NCI-H2029 treated with DMSO at 0.1 percent for 48 hours (cell line): Measurements from ENCODE around the gene PTPRM.
A peak's percentile ranks its signal among the peaks of the same experiment; 100 is the strongest.
"Not testable (repeated sequence)": the region's sequence is repeated elsewhere in the genome, so short reads cannot be mapped to it uniquely, and the experiment has no call there.

Source experiments
- DNase-seq: peaks from one replicate; lab custom pipeline; 2025; lab: John Stamatoyannopoulos, UW

PTPRM gene

GRCh38 chr18:7946734-7947377, 379.7 kb downstream of the PTPRM start:
- DNase-seq: no peak

DNA sequence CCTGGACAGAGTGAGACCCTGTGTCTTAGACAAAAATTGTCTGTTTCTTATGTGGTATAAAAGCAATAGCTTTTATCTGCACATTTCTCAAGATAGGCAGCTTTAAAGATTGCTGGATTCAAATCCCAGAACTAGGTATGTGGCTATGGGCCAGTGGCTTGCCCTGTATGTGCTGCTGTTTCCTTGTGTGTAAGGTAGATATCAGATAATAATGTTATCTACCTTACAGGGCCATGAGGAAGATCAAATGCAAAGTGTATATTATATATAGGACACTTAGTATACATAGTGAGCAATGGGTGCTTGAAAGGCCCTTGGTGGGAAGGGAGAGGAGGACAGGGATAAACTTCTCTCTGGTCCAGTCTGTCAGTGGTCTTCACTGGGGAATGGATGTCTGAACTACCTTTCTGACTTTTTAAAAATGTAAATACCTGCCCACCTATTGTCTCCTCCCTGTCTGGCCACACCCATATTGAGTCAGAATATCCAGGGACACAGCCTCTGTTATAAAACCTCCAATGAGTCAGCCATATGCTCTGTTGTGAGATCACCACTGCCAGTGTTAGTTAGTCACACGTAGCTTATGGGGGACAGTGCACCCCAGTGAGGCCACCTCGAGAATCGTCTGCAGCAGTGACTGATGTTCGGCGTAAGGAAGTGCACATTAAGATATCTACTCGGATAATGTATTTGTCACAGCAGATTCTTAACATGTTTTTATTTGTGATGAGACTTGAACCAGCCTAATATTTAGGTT, 383.4 kb downstream of the PTPRM start:
- DNase-seq: no peak

DNA sequence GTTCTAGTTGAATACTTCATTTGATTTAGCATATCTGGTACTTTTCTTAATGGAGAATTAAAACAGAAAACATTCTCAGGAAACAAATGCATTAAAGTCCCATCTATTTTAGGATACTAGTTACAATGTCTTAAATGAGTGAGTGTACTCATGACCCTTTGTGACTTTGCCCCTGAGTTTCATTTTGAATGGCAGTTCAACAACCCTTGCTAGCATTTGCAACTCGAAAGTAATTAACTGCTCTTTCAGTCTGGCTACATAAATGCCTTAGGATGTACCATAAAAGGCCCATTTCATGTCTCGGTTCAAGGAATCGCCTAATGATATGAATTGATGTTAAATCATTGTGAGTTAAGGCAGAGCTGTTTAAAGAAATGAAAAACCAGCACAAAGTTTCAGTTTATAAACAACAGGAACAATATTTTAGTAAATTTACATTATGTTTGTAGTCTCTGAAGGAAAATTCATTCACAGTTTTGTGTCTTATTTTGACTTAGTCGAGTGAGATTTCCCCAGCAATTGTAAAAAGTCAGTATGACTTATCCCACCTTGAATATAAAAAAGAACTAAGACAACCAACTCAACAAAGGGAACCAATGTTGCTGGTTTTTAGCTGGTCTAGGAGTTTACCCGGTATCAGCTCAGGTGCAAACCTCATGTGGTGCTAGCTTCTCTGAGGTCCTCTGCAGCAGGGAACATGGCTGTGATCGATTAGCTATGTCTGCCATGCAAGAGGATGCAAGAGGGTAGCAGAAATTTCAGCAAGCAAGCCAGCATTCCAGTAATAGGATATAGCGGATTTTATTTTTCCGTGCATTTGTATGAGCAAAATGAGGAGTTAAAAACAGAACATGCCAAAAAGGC, 386.2 kb downstream of the PTPRM start:
- DNase-seq: no peak

DNA sequence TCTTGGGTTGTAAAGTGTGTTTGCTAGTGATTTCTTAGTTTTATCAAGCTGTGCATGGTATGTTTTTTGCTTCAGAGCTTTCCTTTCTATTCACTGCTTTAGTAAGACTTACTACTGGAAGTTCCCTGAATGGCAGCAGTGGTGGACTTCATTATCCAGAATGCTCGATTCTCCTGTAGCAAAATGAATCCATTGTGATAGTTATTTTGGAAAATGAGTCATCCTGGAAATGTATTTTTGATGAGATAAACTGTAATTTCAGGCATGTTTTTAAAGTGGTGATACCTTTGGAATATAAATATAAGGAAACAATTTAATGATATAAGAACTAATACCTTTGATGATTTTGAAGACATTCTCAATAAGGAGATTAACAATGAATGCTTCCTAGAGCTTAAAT, 387.1 kb downstream of the PTPRM start:
- DNase-seq: no peak

DNA sequence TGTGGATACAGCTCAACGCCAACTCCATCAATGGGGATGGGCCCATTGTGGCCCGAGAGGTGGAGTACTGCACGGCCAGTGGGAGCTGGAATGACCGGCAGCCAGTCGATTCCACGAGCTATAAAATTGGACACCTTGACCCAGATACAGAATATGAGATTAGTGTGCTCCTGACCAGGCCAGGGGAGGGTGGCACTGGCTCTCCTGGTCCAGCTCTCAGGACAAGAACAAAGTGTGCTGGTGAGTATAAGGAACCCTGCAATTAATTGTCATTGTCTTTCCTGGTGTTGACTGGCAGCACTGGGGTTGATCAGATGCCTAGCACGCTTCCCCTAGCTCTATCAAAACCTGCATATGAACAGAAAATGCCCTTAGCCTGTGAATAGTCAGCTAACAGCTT, 388.1 kb downstream of the PTPRM start:
- DNase-seq: no peak

GRCh38 chr18:7957297-7957696, 390.2 kb downstream of the PTPRM start:
- DNase-seq: no peak

GRCh38 chr18:7958081-7958896, 391.2 kb downstream of the PTPRM start:
- peak; percentile 40 for DNase-seq

DNA sequence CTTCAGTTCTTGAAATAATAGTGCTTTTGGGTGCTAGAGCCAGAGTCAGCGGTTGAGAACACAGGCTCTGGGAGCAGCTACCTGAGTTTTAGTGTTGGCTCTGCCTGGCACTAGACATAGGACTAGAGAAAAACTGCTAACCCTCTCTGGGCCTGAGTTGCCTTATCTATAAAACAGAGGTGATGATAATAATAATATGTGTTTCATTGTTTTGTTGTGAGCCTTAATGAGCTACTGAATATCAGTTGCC, 391.7 kb downstream of the PTPRM start:
- no peak for DNase-seq

- DNase-seq: not testable (repeated sequence)
Observed at GRCh38 chr18:7966682-7967081, 399.6 kb downstream of the PTPRM start.

DNA sequence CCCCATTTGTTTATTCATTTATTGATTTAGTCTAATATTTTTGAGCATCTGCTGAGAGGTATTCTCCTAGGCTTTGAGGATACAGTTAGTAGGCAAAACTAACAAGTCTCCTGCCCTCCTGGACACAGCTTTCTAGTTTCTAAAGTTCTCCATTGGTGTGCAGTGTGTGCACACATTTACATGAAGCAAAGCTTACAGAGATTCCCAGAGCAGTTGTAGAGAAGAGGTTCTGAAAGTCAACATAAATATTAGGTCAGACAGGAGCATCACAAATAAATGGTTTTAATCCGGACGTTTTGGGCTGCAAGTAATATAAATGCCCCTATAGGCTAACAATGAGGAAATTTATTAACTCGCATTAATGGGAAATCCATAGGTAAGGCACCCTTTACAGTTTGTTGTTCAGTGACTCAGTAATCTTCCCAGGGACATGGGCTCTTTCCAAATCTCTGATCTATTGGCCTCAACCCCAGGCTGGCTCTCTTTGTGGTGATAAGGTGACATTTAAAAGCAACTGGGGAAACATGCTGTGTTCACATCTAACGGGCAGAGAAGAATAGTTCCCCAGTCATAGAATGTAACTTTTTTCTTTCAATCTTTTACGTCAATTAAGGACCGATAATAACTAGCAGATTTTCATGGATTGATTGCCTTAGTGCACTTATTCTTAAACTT, 407.2 kb downstream of the PTPRM start:
- DNase-seq: no peak

GRCh38 chr18:7977897-7978296, 410.8 kb downstream of the PTPRM start:
- DNase-seq: no peak

GRCh38 chr18:7978834-7979233, 411.7 kb downstream of the PTPRM start:
- no peak for DNase-seq

DNA sequence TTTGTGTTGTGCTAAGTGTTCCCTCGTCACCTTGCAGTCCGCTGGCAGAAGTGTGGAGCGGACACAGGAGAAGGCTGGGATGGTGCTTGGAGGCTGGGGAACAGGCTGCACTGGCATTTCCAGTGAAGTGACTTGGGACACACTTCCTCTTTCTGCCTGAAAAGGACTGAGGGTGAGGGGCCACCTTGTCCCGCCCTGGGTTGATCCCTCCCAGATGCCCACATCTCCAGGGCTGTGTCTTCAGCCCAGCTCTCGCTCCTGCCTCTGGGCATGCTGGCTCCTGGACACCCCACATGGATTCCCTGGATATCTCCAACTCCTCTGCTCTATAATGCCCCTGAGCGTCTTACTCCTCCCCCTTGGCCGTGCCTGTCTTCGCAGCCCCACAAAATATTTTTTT, 412.6 kb downstream of the PTPRM start:
- DNase-seq: no peak

DNA sequence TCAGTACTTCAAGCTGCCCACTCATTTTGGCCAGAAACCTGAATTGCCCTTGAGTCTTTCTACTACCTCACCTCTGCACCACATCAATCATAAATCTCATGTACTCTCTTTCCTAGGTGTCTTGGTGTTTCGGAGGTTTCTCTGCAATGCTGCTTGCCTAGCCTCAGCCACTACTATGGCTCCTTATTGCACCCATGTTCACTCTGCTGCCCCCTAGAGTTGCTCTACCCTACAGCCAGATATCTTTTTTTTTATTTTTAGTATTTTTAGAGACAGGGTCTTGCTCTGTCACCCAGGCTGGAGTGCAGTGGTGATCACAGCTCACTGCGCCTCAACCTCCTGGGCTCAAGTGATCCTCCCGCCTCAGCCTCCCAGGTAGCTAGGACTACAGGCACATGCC, 413.0 kb downstream of the PTPRM start:
- DNase-seq: no peak

- DNase-seq: no peak
Observed at GRCh38 chr18:7980656-7981055, 413.5 kb downstream of the PTPRM start.

DNA sequence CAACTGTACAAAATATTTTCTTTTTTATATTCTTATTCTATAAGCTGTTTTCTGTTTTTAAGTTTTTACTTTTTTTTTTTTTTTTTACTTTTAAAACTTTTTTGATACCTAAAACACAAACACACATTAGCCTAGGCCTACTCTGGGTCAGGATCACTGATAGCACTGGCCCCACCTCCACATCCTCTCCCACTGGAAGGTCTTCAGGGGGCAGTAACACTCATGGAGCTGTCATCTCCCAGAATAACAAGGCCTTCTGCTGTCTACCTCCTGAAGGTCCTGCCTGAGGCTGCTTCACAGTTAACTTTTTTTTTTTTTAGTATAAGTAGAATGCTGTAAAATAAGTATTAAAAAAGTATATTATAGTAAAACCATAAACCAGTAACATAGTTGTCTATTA, 415.1 kb downstream of the PTPRM start:
- no peak for DNase-seq

DNA sequence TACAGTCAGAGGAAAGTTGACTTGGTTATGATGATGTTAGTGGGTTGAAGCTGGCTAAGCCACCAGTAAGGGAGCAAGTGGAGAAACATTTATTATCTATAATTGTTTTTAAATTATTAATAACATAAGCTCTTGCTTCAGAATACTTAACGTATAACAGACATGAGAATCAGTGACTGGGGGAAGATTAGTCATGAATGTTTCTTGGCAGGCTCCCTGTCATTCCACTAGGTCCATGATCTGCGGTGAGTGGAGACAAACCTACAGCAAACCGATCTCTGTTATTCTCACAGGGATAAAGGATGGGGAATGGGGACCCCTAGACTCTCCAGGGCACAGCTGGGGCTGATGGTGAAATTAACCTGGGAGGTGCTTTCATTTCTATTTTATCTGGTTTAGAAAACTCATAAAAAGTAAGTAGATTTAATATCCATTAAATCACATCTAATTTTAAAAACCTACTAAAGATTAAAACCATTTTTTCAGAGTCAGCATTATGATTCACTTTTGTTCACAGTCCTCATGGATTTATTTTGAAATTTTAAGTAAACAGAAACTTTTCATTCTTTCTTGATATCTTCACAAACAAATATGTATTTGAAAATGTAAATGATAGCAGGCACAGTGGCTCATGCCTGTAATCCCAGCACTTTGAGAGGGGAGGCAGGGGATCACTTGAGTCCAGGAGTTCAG, 420.3 kb downstream of the PTPRM start:
- no peak for DNase-seq

DNA sequence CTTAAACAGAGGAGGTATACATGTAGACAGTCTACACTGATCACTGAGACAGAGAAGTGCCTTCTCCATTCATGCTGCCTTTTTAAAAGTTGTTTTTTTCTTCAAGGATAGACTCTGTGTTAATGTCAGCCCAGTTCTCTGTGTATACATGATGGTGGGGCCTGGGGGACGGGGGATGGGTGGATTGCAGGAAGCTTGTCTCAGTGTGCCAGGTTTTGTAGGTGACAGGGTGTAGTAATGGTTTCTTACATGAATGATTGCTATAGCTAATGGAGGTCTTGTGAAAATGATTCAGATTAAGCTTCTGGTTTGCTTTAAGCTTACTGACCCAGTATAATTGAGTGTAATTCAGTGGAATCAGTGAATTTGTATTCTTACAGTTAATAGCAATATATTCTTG, 423.6 kb downstream of the PTPRM start:
- no peak for DNase-seq

GRCh38 chr18:8001711-8002301, 434.7 kb downstream of the PTPRM start:
- no peak for DNase-seq

- DNase-seq: no peak
Observed at GRCh38 chr18:8003878-8004675, 437.0 kb downstream of the PTPRM start.
